SKM-1 treated with dmso at 0.1 percent for 144 hours (cell line): Measurements from ENCODE around the gene STAT5A.
"Not testable (repeated sequence)": the region's sequence is repeated elsewhere in the genome, so short reads cannot be mapped to it uniquely, and the experiment has no call there.

Source experiments
- DNase-seq: peaks from one replicate; lab custom pipeline; 2025; ENCODE audit not compliant: unreplicated experiment; lab: John Stamatoyannopoulos, UW

STAT5A gene

GRCh38 chr17:42283241-42284023, 4.9 kb upstream of the STAT5A start:
- DNase-seq = no peak

- no peak for DNase-seq
Observed at GRCh38 chr17:42284024-42284369, 4.3 kb upstream of the STAT5A start.

DNA sequence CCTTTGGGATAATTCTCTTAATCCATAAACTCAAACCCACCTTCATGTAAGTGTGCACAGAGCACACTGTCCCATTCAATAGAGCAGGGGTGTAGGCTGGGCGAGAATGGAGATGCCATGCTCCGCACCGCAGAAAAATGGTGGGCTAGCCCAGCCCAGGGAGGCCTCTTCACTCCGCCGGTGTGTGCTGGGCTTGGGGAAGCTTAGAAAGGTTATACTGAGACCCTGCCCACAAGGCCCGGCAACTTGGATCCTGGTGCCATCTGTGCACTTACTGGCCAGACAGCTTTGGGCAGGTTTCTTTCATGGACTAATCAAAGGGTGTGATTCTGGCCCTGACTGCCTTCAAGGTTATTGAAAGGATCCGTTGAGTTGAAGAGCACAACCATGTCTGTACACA, 3.7 kb upstream of the STAT5A start:
- no peak for DNase-seq

DNA sequence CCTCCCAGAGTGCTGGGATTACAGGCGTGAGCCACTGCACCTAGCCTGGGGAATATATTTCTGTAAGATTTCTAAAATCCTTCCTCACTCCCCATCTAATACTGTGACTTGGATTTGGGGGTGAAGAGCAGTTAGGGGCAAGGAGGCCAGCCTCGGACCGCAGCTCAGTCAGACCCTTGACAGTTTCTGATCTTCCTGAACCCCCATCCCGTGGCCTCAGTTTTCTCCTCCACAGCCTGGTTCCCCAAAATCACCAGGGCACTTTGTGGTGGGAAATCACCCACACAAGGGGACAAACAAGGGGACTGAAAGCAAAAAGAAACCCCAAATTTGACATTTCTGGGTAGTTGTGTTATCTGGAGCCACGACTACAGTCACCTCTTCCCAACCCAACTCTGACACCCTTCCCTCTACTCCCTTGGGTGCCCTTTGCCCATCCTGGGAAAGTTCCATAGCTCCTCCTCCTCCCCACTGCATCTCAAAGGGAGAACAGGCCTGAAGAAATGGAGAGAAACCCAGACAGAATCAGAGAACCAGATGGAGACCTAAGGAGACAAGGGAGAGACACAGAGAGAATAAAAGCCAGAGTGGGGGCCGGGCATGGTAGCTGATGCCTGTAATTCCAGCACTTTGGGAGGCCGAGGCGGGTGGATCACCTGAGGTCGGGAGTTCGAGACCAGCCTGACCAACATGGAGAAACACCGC, 2.8 kb upstream of the STAT5A start:
- DNase-seq = no peak

- DNase-seq = no peak
Observed at GRCh38 chr17:42286411-42287221, 1.7 kb upstream of the STAT5A start.

DNA sequence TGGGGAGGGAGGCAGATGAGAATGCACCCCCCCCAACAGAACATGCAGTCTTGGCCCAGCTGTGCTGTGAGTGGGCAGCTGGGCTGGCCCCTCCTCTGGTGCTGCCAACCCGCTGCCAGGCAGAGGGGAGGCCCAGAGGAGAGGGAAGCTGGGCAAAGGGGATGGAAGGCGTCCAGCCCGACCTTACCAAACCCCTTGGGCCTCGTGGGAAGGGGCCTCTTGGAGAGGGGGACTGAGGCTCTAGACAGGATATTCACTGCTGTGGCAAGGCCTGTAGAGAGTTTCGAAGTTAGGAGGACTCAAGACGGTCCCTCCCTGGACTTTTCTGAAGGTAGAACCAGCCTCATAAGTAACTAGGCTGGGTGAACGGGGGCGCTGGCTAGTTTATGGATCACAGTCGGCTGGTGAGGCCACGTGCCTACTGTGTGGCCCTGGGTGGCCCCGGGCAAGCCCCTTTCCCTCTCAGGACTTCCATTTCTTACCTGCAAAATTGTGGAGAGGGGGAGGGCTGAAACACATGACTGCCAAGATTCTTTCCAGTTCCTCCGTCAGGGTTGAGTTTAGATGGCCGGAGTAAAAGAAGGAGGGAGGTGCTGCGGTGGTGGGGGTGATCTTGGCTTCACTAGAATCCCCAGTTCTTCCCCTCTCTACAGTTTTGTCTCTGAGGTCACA, 857 bp upstream of the STAT5A start:
- no peak for DNase-seq

DNA sequence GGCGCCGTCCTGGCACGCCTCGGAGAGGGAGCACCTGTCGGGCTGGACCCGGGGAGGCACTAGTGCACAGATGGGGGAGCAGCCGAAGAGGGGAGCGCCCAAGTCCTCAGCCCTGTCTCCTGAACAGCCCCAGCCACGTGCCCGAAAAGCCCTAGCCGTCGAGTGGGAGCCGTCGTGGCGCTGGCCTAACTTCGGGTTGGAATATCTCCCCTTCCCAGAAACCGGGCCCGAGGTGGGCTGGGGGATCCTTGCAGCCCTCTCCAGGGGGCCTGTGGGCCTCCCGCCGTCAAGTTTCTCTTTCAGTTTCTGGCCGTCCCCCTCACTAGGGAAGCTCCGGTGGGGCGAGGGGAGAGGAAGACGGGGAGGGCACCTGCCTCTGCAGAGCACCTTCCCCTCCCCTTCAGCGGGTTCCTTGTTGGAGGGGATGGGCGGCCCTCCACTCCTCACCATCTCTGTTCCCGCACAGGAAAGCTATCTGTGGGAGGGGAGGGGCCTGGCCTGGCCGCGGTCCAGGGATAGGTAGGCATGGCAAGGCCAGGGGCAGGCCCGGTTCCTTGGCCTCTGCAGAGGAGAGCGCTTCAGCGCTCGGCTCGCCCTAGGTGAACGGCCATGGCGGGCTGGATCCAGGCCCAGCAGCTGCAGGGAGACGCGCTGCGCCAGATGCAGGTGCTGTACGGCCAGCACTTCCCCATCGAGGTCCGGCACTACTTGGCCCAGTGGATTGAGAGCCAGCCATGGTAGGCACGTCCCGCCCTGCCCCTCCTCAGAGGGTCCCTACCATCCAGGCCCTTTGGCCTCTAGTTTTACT, 709 bp downstream of the STAT5A start:
- DNase-seq = no peak

DNA sequence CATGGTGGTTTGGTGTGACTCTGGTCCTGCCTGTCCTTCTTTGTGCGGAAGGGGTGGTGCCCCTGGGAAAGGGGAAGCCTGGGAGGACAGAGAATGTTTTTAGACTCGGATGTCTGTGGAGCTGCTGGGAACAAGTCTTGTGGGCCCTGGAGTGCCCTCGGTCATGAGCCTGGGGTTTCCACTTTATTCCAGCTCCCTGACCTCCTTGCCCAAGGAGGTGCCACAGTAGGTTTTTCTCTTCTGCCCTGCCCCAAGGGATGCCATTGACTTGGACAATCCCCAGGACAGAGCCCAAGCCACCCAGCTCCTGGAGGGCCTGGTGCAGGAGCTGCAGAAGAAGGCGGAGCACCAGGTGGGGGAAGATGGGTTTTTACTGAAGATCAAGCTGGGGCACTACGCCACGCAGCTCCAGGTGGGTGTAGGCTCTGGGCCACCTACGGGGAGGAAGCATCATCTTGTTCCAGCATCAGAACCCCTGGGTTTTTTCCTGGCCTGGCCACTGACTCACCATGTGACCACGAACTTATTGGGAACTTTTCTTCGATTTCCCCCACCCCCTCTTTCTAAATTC, 1.4 kb downstream of the STAT5A start:
- no peak for DNase-seq

DNA sequence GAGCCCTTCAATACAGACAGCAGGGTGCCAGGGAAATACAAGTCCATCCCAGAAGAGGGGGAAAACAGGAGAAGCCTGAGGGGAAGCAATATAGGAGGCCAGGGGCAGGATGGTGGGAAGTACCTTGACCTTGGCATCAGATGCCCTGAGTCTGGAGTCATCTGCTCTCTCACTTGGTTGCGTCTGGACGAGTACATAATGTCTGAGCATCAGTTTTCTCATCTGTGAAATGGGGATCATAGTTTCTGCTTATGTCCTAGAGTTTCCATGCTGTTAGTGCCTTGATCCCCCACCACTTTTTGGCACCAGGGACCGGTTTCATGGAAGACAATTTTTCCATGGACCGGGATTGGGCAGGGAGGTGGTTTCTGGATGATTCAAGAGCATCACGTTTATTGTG, 2.3 kb downstream of the STAT5A start:
- no peak for DNase-seq

DNA sequence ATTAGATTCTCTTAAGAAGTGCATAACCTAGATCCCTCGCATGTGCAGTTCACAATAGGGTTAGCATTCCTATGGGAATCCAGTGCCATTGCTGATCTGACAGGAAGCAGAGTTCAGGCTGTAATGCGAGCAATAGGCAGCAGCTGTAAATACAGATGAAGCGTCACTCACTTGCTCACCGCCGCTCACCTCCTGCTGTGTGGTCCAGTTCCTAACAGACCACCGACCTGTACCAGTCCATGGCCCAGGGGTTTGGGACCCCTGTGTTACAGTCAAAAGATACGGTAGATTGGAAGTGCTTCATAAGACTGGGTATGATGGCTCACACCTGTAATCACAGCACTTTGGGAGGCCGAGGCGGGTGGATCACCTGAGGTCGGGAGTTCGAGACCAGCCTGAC, 2.8 kb downstream of the STAT5A start:
- DNase-seq = no peak

- no peak for DNase-seq
Observed at GRCh38 chr17:42294469-42295398, 6.4 kb downstream of the STAT5A start.

GRCh38 chr17:42296012-42296411, 7.7 kb downstream of the STAT5A start:
- DNase-seq = no peak

DNA sequence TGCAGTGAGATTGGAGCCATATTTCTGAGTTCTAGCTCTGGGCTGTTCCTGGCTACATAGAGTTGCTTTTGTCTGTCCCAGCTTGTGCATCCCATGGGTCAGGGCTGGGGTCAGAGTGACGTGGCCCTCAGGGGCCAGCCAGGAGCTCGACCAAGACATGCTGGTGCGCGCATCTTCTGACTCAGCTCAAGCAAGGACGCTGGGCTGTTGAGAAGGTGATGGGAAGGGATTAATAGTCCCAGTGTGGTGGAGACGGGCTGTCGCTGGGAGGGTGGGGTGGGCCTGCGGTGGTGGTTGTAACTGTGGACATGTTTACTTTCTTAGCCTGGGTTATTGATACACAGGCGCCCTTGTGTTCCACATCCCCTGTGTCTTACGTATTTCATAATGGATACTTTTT, 9.5 kb downstream of the STAT5A start:
- not testable (repeated sequence) for DNase-seq

DNA sequence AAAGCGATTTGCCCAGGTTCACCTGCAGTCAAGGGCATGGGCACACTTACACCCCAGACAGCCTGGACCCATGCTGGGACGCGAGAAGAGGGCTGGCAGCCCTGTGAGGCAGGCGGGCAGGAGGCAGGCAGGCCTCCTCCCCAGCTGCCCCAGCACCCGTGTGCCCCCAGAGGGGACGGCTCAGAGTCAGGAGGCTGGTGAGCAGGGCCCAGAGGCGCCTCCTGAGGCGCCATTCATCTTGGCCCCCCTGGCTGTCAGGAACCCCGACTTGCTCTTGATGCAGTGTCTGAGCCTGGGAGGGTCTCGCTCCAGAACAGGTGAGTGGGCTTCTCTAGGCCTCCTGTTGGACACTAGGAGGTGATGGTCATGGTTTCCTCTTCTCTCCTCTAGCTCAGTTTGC, 11.1 kb downstream of the STAT5A start:
- DNase-seq = not testable (repeated sequence)

GRCh38 chr17:42299913-42300312, 11.6 kb downstream of the STAT5A start:
- DNase-seq = not testable (repeated sequence)

GRCh38 chr17:42301022-42301421, 12.7 kb downstream of the STAT5A start:
- no peak for DNase-seq

DNA sequence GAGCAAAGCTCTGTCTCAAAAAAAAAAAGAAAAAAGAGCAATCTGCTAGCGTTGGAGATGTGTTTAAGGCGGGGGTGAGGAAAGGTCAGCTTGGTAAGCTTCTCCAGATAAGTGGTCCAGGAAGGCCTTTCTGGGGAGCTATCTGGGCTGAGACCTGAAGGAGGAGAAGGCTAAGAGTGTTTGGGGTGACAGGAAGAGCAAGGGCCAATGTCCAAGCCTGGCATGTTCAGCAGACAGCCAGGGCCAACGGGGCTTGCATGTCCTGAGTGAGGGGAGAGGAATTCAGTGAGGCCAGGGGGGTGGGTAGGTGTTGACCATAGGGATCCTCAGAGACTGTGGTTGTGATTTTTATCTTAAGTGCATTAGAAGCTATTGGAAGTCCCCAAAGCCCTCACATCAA, 15.4 kb downstream of the STAT5A start:
- DNase-seq = no peak

DNA sequence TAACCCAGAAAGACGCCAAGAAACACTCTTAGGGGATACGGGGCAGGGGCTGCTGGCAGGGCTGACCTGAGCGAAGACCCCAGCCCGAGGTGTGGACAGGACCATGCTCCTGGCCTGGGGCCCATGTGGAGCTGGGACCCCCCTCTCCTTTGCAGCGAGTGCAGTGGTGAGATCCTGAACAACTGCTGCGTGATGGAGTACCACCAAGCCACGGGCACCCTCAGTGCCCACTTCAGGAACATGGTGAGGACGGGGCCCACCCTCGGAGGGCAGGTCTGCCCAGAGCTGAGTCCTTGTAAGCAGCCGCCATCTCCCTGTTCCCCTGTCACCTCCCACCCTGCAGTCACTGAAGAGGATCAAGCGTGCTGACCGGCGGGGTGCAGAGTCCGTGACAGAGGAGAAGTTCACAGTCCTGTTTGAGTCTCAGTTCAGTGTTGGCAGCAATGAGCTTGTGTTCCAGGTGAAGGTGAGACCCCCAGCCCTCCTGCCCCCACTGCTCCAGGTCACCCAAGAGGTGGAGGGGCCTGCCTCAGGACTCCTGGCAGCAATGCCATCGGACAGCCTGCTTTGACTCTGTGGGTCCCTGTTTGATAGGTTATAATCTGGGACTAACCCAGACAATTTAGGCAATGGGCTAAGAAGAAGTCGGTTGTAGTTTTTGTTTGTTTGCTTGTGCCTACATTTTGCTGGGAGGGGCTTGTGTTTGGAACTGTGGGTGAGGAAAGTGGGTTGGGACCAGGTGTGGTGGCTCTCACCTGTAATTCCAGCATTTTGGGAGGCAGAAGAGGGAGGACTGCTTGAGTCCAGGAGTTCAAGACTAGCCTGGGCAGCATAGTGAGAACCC, 16.1 kb downstream of the STAT5A start:
- DNase-seq = no peak
